ENCODE measurements around the gene RAP1A.
"Not testable (repeated sequence)": the region's sequence is repeated elsewhere in the genome, so short reads cannot be mapped to it uniquely, and the experiment has no call there.

Gene RAP1A

DNA sequence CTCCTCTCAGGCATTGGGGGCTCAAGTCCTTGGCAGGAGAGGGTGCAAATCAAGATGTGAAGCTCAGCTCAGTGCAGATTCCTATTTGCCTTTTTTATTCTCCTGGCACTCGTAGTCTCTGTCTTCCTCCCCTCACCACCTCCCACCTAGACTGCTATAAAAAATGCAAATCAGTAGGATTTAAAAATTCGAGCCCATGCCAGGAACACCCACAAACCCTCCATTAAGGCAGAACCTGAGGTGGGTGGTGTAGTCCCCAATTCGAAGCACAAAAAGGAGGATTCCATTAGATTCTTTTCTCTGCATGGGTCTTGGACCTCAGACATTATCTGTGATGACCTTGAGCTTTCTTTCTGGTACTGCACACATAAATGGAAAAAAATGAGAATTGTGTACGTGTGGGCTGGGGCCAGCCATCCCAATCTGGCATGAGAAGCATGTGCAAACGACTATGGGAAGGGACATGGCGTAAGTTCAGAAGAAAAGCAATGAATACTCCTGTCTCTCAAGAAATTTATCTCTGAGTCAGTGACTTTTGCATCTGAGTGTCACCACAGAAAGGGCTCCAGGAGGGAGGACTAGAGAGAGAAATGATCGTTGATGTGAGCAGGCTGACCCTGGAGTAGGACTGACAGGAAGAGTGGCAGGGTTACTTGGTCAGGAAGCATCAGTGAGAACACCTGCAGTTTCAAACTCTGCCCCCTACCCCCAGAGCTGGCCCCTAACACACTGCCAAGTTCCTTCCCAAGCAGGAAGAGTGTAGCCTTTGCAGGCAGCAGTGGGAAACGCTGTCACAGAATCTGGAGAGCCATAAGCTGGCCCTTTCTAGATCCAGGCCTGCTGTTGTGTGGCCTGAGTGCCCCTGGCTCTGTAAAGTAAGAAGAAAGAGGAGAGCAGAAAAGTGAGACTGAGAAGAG lies 117.9 kb downstream of the RAP1A start:
- no peak for DNase-seq (ENCODE audit: low read depth)

DNA sequence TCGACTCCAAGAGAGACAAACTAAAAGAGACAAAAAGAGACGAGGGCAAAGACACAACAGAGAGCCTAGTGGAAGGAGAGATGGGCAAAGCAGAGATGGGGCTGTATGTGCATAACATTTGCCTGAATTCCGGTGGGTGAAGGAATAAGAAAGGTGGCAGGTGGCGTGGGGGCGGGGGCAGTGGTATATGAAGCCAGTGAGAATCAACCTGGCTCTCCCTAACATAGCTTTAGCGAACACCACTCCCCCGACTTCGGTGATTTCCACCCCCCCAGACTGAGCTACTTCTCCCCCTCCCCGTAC lies 118.5 kb downstream of the RAP1A start:
- no peak for DNase-seq (ENCODE audit: low read depth)

DNA sequence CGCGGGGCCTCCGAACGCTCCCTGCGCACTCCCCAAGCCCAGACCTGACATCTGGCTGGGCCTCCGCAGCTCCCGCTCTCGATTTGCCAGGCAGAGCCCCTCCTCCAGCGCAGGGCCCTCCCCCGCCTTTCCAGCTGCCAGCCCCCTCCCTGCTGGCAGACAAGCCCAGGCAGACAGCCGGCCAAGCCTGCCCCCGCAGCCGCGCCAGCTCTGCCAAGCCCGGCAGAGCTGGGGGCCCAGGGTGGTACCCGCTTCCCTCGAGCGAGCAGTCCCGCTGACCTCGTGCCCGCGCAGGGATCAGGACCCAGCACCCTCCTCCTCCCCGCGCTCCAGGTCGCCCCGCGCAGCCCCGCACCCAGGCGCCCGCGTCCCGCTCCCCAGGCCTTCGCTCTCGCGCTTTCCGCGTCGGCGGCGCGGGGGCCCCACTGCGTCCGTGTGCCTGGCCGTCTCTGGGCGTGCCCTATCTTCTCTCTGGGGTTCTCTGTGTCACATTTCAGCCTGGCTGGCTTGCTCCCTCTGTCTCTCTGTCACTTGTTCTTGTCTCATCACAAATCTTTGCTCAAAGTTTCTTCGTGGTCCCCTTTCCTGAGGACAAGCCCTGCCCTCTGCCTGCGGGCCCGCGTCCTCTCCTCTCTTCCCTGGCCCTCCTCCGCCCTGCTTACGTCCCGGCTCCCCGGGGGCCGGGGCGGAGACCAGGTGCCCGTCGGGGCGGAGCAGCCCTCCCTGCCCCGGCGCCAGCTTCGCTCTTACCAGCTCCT lies 119.0 kb downstream of the RAP1A start:
- peak; percentile 71 for DNase-seq (ENCODE audit: low read depth)

DNA sequence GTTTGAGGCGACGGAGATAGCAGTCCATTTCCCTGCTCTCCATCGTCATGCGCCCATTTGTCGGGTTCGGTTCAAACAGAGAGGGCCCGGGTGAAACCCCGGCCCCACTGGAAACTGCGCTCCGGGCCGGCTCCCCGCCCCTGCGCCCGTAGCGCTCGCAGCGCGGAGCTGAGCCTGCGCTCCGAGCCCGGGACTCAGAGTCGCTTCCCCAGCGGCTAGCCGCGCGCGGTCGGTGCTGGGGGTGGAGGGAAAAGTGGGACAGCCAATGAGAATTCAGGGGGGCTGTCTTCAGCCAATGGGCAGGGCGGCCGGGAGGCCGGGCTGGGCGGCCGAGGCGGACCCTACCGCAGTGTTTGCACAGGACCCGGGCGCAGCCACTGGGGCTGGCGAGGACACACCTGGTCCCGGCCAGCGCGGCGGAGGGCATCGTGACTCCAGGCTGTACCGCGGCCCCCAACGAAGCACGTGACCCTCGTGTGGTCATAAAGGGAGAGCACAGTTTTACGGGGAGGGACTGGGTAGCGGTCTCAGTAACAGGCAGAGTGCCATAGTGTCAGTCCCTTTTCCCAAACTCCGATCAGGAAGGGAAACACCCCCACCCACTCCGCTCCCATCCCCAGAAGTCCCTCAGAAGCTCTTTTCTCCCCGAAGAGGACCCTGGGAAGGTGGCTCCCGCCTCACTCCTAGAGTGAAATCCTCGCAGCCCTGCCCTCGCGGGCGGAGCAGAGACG lies 119.8 kb downstream of the RAP1A start, which contains the start of gene INKA2:
Gene INKA2, minus strand, starts transcription at position 202 of the 731 bp plus-strand sequence. Its CDS starts 153 bp downstream, at position 49.
- DNase-seq (ENCODE audit: low read depth) = peak; percentile 87

DNA sequence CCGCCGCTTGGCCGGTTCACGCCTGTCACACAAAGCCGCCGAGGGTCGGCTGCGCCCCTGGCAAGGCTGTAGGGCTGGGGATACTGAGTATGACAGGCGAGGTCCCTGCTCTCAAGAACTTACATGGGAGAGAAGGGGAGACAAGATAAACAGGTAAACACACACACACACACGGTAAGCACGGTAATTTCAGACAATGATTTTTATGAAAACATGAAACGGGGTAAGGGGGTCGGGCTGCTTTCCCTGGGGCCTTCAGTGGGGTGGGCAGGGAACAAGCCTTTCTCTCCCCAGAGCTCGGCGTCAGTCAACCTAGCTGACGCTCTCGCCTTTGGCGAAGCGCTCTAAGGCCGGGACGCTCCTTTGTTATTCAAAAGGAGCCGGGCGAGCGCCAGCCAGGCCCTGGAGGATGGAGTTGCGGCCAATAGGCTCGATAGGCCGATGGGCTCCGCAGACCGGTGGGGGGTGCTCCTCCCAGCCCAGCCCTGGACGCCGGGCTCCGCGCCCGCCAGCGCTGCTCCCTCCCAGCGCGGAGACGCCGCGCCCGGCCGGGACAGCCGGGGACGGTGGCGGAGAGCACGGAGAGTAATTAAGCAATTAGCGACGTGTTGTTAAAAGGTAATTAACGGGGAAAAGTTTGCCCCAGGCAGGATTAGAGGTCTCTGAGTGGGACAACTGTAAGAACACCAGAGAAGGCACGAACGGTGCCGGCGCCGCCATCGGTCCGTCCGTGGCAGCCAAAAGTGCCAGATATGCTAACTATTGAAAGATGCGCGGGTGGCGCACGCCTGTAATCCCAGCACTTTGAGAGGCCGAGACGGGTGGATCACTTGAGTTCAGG lies 120.6 kb downstream of the RAP1A start:
- peak; percentile 79 for DNase-seq (ENCODE audit: low read depth)

DNA sequence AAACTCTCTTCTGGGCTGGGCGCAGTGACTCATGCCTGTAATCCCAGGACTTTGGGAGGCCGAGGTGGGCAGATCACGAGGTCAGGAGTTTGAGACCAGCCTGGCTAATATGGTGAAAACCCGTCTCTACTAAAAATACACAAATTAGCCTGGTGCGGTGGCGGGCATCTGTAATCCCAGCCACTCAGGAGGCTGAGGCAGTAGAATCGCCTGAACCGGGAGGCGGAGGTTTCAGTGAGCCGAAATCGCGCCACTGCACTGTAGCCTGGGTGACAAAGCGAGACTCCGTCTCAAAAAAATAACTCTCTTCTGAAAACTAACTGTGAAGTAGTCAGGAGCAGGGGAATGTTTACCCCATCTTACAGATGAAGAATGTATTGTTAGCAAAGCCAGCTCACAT lies 122.7 kb downstream of the RAP1A start:
- not testable (repeated sequence) for DNase-seq (ENCODE audit: low read depth)

DNA sequence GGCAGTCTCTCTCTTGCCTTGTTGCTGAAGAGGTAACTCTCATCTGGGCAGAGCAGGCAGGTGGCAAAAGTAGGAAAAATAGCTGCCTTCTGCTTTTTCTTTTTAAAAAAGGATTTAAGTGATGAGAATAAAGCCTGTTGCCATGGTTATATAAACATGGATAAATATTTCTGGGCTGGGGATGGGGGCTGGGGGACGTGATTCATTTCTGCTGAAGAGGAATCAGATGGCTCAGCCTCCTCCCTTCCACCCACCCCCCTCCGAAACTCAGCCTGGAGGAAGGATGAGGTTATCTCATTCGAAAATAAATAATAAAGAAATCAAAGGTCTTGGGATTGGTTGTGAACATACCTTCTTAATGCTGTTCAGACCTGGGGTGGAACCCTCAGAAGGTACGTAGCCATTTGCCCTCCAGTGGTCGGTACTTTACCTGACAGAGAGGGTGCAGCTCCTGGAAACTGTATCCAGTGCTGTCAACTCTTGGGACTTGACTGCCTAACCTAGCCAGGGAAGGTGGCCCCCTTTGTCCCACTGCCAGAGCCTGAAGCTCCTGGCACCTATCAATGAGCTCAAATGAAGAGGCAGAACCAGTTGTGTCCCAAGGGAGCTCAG lies 123.5 kb downstream of the RAP1A start:
- DNase-seq (ENCODE audit: low read depth) = peak; percentile 60

DNA sequence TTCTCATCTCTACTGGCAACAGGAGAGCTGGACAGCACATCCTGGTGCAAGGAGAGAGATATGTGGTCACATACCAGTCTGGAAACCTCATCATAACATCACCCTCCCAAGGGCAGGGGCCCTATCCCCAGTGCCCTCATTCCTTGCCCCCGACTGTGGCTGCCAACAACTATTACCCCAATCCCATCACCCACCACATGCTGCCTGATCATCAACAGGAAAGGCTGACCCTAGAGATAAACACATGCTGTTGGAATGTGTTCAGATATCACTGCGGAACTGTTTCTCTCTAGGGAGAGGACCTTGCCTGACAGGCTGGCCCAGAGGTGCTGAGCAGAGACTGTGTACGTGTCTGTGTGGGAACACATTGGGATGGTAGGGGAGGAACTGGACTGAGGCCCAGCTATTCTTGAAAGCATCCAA lies 124.1 kb downstream of the RAP1A start:
- peak; percentile 88 for DNase-seq (ENCODE audit: low read depth)

DNA sequence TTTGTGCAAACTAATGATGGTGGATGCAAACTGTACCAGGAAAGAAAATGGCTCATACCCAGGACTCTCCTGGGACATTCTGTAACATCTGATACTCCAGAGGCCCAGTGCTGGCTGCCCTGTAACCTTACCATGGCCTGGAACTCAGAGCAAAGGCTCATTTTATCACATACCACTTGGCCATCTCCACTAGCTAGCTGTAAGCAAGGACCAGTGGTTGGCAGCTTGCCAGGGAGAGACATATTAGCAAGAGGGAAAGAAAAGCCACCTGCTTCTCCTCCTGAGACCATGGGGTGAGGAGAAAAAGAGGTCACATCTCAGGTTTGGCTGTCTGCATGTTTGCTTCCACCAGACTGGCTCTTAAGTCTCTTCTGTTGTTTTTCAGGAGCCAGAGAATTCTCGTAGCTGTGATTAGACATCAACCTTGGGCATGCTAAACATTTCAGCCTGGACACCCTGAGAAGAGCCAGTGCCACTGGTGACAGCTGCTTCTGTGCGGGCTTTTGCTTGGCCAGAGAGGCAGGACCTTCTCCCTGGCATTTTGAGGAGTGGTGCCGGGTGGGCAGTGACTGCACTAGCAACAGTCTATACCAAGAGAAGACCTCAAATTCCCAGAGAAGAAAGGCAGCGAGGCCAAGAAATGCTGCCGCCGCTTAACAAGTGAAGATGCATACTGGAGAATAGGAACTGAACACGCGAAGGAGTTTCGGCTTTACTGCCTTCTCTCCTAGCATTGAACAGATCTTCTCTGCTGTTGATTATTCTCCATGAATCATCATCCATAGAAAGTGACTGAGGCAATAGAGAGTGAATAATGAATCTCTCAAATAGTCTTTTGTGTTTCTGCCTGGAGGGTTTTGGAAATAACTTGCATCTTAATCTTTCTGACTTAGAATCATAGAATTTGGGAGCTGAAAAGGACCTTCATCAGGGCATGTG lies 126.4 kb downstream of the RAP1A start:
- DNase-seq (ENCODE audit: low read depth) = peak; percentile 36

DNA sequence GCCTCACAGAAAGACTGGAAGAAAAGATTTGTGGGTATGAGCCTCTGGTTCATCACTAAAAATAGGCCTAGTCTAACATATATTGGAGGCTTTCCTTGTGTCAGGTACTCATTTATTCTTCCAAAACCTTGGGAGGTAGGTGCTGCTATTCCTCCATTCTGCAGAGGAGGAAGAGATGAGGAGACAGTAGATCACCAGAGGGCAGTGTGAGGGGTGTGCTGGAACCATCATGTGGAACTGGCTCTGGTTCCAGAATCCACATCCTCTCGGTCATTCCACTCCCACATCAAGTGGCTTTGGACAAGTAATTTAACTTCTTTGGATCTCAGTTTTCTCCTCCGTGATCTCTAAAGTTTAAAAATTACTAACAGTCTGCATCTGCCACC lies 127.0 kb downstream of the RAP1A start:
- DNase-seq (ENCODE audit: low read depth) = peak; percentile 23

DNA sequence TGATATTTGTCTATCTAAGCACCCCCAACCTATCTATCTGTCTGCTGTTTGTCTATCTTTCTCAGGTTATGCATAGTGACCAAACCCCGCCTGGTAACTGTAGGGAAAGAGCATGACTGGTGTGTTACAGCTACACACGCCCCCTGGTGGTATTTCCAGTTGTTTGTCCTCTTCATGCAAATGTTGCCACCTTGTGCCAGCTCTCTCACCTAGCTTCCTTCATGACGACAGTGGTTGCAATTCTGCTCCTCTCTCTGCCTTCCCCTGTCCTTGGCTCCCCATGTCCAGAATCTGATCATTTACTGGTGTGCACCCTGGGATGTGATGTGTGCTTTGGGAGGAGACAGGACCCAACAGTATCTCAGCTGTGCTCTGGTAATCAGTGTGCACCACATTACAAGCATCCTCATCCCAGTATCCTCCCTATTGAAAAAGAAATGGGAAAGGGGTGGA lies 127.7 kb downstream of the RAP1A start:
- DNase-seq (ENCODE audit: low read depth) = peak; percentile 78

DNA sequence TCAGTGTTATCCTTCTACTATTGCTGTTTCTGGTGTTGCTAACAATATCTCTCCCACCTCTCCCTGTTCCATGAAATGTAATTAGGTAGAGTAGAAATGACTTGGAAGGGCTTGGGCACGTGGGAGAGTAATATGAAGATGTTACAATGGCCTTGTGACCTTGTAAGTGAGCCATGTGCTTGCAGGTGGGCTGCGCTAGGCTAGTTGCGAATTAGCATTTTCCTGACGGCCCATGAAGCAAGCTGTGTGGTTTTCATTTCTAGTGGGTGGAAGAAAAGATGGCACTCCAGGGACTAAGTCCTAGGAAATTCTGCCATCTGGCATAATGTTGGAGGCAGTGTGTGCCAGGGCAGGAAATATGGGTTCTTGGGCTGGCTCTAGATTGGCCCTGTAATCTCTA lies 128.4 kb downstream of the RAP1A start:
- DNase-seq (ENCODE audit: low read depth) = no peak

DNA sequence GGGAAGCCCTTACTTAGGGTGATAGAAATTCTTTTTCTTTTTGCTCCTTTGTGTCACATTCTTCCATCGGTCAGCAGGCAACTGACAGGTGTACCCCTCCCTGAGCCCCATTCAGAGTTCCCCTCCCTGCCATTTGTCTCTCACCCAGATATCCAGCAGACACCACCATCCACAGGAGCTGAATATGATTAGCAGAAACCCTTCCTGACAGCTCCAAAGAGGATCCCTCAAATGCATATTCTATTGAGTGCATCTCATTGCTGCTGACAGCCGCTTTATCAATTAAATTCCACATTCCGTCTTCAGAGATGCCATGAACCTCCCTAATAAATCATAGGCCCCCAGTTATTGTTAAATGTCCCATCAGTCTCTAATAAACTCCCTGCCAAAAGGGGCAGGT lies 130.0 kb downstream of the RAP1A start:
- no peak for DNase-seq (ENCODE audit: low read depth)

DNA sequence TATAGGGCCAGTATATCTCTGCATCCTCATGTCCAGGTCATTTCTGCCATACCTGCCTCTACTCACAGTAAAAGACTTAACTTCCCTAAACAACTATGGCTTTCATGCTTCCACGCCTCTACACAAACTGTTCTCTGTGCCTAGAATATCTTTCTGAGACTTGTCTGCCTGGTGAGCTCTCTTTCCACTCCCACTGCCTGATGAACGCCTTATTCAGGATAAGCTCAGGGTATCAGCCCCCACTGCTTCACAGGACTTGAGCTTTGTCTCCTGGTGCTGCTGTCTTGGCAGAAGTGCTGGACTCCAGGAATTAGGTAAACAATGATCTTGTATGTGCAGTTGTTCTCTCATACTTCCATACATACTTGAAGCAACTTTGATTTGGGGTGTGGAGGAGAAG lies 131.3 kb downstream of the RAP1A start:
- DNase-seq (ENCODE audit: low read depth) = no peak

DNA sequence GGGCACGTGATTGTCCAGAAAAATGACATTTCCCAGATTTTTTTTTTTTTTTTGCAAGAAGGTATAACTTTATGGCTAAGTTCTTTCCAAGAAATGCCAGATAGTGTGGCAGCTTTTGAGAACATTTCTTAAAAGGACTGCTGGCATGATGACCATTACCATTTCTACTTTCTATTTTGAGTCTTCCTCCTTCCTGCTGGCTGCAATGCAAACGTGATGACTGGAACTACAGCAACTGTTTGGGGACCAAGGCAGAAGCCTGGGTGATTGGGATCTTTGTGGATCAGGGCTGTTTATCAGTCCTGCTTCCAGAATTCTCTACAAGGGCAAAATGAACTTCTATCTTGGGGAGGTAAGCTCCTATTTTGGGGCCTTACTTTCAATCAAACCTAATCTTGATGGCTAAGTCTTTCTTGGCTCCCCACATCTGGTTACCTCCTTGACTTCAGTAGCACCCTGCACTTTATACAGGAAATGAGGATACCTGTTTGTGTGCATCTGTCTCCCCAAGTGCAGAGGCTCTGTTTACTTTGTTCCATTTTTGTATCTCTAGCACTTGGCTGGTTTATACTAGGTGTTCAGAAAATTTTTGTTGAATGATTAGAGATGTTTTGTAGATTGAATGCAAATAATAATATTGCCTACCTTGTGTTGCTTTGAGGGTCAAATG lies 132.5 kb downstream of the RAP1A start:
- no peak for DNase-seq (ENCODE audit: low read depth)

DNA sequence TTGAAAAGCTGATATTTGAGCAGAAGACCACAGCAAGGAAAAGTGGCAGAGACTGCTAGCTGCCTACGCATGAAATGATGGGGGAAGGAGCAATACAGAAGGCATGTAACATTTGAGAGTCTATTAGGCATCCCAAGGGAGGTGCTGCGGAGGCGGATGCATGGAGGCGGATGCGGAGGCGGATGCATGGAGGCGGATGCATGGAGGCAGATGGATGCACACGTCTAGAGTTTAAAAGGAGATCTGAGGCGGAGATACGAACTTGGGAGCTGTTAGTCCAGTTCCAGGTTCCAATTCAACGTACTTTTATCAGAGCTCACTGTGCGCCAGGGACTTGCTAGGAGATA lies 135.4 kb downstream of the RAP1A start:
- DNase-seq (ENCODE audit: low read depth) = peak; percentile 78

DNA sequence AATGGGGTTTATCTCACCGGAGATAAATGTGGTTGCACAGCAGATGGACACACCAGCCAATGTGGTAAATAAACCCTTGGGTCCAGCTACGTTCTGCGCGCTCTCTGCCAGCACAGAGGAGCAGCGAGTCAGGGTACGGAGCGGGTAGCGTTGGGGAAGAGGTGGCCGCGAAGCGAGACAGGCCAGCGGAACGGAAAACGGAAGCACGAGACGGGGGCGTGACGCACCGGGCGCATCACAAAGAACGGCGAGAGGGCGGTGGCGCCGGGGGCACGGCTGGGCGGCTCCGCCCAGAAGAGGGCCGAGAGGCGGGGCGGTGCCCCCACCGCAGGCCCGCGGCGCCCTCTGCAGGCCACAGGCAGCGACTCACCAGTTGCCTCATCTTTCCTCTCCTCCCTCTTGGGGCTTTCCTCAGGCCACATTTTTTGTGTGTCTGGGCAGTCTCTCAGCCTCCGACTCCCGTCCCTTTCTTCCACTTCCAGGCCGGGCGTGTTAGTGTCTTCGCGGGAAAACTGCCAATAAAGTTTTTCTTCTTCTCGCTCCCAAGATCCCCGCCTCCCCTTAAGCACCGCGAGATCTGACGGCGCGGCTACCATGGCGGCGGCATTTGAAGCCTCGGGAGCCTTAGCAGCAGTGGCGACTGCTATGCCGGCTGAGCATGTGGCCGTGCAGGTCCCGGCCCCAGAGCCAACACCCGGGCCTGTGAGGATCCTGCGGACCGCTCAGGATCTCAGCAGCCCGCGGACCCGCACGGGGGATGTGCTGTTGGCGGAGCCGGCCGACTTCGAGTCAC lies 135.9 kb downstream of the RAP1A start, which contains the start of gene DDX20:
Gene DDX20, plus strand, starts transcription at position 571 of the 793 bp plus-strand sequence. Its CDS starts 24 bp downstream, at position 595.
- peak; percentile 98 for DNase-seq (ENCODE audit: low read depth)

DNA sequence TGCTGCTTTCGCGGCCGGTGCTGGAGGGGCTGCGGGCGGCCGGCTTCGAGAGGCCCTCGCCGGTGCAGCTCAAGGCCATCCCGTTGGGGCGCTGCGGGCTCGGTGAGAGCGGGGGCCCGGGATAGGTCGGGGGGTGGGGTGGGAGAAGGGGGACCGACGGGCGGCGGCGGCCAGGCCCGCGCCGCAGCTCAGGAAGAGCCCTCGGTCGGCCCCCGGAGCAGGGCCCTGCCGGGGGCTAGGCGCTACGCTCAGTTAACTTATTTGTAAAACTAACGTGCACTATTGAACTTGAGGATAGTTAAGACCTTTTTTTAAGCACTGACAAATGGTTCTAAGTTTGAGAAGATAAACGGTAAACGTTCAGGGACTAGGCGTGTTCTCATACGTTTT lies 136.5 kb downstream of the RAP1A start:
- no peak for DNase-seq (ENCODE audit: low read depth)

DNA sequence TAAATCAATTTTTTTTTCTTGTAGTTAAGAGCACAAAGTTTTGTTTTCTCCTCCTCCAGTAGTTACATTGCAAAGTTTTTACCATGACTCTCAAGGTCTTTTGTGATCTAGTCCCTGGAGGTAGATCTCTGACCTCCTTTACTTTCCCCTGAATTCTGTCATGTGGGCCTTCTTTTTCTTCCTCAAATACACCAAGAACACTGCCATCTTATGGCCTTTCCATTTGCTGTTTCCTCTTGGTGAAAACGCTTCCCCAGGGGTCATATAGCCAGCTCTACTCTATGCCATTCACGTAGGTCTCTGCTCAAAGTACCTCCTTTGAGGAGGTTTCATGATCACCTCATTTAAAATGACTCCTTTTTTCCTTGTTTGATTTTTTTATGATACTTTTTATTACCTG lies 138.8 kb downstream of the RAP1A start:
- no peak for DNase-seq (ENCODE audit: low read depth)
